ENCODE results near the gene ZNF138. TPM values are rescaled to one million over a fixed set of nuclear protein-coding genes. Genes with fewer than 3 reads are reported as not detected.
A peak's percentile ranks its signal among the peaks of the same experiment; 100 is the strongest.

ZNF138 gene
- total RNA-seq, 4 donors from 2014 or later = 24.3 to 61.3 (median 29.7) TPM

- TF ChIP-seq POLR2AphosphoS5 (IDR thresholded peaks at IDR 0.05) (no peak), CTCF (IDR thresholded peaks at IDR 0.05) (no peak), POLR2A (IDR thresholded peaks at IDR 0.05) (no peak), EP300 (IDR thresholded peaks at IDR 0.05) (no peak)
- no peak for DNase-seq (ENCODE audit: low spot score in 2 of 2)
Observed at GRCh38 chr7:64875658-64876406, 81.6 kb downstream of the ZNF138 start.

GRCh38 chr7:64876792-64877713 lies 82.8 kb downstream of the ZNF138 start:
- Histone ChIP-seq H3K27me3 (no peaks in the 10 kb centered on the region), H3K36me3 (no peaks in the 10 kb centered on the region), H3K4me1 (peaks cover 17% of the 10 kb centered on the region), H3K27ac (no peak overlapping the region), H3K4me3 (peak overlapping the region; percentile 38), H3K9me3 (no peaks in the 10 kb centered on the region)
- peak; percentile 62 to 68 for DNase-seq (ENCODE audit: low spot score in 2 of 2)
- no peak for TF ChIP-seq POLR2A (IDR thresholded peaks at IDR 0.05)
- TF ChIP-seq POLR2AphosphoS5 (IDR thresholded peaks at IDR 0.05) = no peak
- no peak for TF ChIP-seq CTCF (IDR thresholded peaks at IDR 0.05)
- no peak for TF ChIP-seq EP300 (IDR thresholded peaks at IDR 0.05)
- 56% methylated on average over 14 of the region's 39 CpGs for WGBS

More at GRCh38 chr7:64875658-64876406, 81.6 kb downstream of the ZNF138 start:
- peaks cover 10% of the 10 kb centered on the region for H3K4me1 ChIP-seq
- 92% methylated on average over 23 of the region's 23 CpGs for WGBS
- H3K27me3 ChIP-seq = no peaks in the 10 kb centered on the region
- no peak overlapping the region for H3K27ac ChIP-seq
- H3K4me3 ChIP-seq = no peak overlapping the region
- H3K36me3 ChIP-seq = no peaks in the 10 kb centered on the region
- no peaks in the 10 kb centered on the region for H3K9me3 ChIP-seq

- DNase-seq (ENCODE audit: low spot score in 2 of 2) = peak; percentile 36 to 62
Observed at GRCh38 chr7:64877714-64878610, 83.7 kb downstream of the ZNF138 start.

GRCh38 chr7:64878684-64879083 lies 84.5 kb downstream of the ZNF138 start:
- Histone ChIP-seq H3K27me3 (no peaks in the 10 kb centered on the region), H3K36me3 (no peaks in the 10 kb centered on the region), H3K9me3 (no peaks in the 10 kb centered on the region), H3K27ac (no peak overlapping the region), H3K4me3 (no peak overlapping the region), H3K4me1 (peaks cover 24% of the 10 kb centered on the region)
- WGBS = 68% methylated on average over 5 of the region's 5 CpGs
- peak in 1 of 2 donors; percentile 15 for DNase-seq (ENCODE audit: low spot score in 2 of 2)
- TF ChIP-seq EP300 (IDR thresholded peaks at IDR 0.05) = no peak
- no peak for TF ChIP-seq CTCF (IDR thresholded peaks at IDR 0.05)
- no peak for TF ChIP-seq POLR2A (IDR thresholded peaks at IDR 0.05)
- TF ChIP-seq POLR2AphosphoS5 (IDR thresholded peaks at IDR 0.05) = no peak

More at GRCh38 chr7:64877714-64878610, 83.7 kb downstream of the ZNF138 start:
- Histone ChIP-seq H3K4me1 (peaks cover 20% of the 10 kb centered on the region), H3K36me3 (no peaks in the 10 kb centered on the region), H3K9me3 (no peaks in the 10 kb centered on the region), H3K27ac (no peak overlapping the region), H3K4me3 (peak overlapping the region; percentile 38), H3K27me3 (no peaks in the 10 kb centered on the region)
- WGBS = 80% methylated on average over 28 of the region's 34 CpGs
- TF ChIP-seq POLR2A (IDR thresholded peaks at IDR 0.05) = no peak
- no peak for TF ChIP-seq POLR2AphosphoS5 (IDR thresholded peaks at IDR 0.05)
- TF ChIP-seq CTCF (IDR thresholded peaks at IDR 0.05) = no peak
- no peak for TF ChIP-seq EP300 (IDR thresholded peaks at IDR 0.05)
